GM19043 (cell line): ENCODE data around the gene PPM1H.
A peak's percentile ranks its signal among the peaks of the same experiment; 100 is the strongest.
"Not testable (repeated sequence)": the region's sequence is repeated elsewhere in the genome, so short reads cannot be mapped to it uniquely, and the experiment has no call there.

Source experiments
- ATAC-seq: cut with Tn5 transposase; IDR thresholded peaks from one replicate; pipeline ENCODE4 v1.9.1; 2021; ENCODE audit warnings: low read depth; ENCODE audit not compliant: unreplicated experiment

PPM1H gene

GRCh38 chr12:62843716-62844115 lies 91.2 kb downstream of the PPM1H start:
- ATAC-seq: no peak

DNA sequence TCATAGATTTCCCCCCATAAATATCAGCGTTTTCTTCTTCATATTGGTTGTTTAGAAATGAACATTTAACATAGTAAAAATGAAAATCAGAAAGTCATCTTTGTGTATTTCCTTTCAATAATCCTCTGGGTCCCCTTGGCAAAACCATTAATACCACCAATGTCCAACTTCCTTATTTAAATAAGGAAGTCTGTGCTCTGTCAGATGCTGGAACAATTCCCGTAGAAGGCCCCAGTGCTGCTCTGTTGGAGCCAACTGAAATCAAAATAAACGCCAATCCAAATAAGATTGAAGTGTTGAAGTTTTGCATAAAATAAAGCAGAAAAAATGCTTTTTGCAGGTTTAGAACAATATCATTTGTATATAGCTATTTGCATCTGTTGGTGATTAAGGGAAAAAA lies 93.1 kb downstream of the PPM1H start:
- ATAC-seq: no peak

GRCh38 chr12:62840806-62841205 lies 94.1 kb downstream of the PPM1H start:
- no peak for ATAC-seq

DNA sequence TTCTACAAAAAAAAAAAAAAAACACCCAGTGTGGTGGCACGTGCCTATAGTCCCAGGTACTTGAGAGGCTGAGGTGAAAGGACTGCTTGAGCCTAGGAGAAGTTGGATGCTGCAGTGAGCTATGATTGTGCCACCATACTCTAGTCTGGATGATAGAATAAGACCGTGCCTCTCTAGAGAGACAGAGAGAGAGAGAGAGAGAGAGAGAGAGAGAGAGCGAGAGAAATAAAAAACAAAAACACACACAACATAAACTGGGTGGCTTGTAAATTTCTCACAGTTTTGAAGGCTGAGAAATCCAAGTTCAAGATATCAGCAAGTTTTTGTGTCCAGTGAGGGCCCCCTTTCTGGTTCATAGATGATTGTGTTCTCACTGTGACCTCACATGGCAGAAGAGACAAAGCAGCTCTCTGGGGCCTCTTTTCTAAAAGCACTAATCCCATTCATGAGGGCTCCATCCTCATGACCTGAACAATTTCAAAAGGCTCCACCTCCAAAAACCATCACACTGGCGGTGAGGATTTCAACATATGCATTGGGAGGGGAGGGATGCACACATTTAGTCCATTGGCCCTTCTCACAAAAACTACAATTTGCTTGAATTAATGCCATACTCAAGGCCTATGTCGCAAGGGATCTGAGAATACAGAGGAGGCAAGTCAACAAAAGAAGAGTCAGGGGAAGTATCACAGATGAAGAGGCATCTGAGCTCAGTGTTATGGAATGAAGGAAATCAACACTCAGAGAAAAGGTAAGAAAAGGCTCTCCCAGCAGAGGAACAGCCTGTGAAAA lies 94.9 kb downstream of the PPM1H start:
- no peak for ATAC-seq

DNA sequence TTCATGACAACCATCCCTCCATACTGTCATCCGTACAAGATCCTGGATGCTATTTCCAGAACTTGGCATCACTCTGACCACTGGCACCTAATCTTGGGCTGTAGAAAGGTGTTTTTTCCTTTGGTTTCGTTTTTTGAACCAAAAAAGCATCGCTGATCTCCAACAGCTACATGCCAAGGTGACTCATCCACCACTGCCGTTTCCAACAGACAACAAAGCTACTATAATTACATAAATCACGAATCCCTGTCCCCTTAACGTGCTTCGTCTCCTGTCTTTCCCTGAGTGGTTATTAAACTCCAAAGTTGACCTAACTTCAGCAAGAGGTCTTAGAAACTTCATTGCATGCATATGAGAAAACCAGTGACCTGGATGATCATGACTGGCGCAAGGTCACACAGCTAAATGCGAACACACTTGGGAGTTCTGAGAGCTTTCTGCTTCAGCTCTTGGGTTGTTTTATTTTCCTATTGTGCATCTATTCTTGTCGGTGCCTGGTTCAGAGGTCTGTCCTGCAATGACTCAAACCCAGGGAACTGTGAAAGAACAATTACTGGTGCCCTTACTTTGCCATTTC lies 99.9 kb downstream of the PPM1H start:
- ATAC-seq: no peak

DNA sequence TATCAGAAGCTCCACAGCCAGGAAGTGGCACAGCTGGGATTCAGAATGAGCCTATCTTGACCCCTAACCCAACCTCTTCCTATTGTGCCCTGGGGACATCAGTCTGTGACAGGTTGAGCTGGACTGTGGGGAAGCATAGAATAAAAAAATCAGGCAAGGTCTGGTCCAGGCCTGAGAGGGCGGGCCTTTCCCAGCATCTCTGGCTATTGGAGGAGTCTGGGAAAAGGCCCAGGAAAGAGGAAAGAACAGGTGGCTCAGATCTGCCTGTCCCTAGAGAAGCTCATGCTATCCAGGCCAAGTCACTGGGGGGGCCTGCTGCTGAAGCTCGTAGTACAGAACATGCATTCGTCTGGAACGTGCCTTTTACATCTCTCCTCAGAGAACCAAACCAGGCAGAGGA lies 100.5 kb downstream of the PPM1H start:
- ATAC-seq: no peak

GRCh38 chr12:62833634-62834033 lies 101.3 kb downstream of the PPM1H start:
- ATAC-seq: no peak

DNA sequence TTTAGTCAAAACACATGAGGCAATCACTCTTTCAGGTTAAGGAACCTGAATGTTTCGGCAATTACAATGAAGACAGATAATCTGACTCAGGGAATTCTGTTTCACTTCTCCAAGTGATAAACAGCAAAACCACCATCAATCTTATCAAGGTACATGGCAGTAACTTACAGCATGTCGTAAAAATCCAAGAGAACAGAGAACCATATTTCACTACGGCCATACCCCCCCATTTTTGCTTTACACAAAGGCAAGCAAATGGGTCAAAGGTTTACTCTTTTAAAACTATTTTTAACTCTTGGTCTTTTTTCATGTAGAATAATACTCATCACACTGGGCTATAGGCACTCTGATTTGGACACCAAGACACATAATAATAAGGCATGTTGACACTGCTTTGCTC lies 102.4 kb downstream of the PPM1H start:
- no peak for ATAC-seq

GRCh38 chr12:62832027-62832426 lies 102.9 kb downstream of the PPM1H start:
- no peak for ATAC-seq

DNA sequence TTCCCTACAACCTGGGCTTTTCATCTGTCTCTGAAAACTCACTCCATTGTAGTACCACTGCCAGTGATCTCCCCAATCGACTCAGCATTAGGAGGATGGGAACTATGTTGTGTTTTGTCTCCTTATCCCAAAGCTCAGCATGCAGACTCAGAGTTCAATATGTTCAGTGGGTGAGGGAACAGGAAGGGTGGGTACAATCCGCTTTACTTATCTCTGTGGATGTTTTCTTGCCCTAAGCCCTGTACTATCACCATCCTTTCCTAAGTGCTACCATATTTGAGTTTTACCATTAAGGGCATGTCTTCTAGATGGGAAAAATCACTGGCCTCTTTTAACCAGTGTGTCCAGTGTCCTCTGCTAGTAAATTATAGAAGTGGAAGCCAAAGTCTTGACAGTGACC lies 107.1 kb downstream of the PPM1H start:
- ATAC-seq: no peak

GRCh38 chr12:62827042-62827441 lies 107.9 kb downstream of the PPM1H start:
- ATAC-seq: no peak

- ATAC-seq: no peak
Observed at GRCh38 chr12:62817556-62818271, 117.2 kb downstream of the PPM1H start.

DNA sequence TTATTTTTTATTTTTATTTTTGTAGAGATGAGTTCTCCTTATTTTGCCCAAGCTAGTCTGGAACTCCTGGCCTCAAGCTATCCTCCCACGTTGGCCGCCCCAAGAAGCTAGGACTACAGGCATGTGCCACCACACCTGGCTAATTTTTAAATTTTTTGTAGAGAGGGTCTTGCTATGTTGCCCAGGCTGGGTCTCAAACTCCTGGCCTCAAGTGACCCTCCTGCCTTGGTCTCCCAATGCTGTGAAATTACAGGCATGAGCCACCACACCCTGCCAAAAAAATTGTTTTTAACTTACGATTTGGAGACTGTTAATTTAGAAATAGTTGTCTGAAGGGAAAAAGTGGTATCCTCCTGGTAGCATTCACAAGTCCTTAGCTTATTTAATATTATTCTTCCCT lies 120.7 kb downstream of the PPM1H start:
- no peak for ATAC-seq

DNA sequence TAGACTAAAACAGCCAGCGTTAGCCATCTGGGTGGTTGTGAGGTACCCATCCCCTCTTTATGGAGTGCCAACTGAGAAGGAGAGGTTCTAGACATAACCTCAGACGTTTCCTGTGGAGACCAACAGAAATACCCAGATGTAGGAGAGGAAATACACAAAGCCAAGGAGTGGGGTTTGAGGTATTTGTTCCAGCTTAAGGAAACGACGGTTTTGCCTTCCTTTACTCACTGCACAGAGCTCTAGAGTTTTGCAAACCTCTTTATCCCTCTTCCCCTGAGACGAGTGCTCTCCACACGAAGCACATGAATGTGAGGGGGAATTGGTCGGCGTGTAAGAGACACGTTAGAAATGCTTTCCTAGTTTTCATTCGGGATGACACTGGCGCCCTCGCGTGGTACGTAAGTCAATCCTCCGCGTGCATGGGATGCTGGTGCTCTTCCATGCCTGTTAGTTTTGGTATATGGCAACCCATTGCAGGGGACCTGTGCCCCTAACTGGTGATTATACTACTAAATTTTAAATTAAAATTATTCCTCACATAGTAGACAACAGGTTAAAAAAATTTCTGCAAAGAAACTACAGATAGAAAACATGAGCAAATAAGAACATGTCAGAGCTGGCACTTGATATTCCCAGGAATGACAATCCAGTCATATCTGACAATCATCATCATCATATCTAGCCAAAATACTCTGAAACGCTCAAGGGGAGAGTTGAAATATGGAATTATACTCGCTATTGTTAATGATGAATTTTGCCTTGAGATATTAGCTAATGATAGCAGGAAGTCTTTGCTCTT lies 121.7 kb downstream of the PPM1H start:
- ATAC-seq: peak; percentile 49

GRCh38 chr12:62811481-62811880 lies 123.5 kb downstream of the PPM1H start:
- not testable (repeated sequence) for ATAC-seq

GRCh38 chr12:62808166-62808879 lies 126.6 kb downstream of the PPM1H start:
- ATAC-seq: no peak

- no peak for ATAC-seq
Observed at GRCh38 chr12:62806893-62807292, 128.1 kb downstream of the PPM1H start.

DNA sequence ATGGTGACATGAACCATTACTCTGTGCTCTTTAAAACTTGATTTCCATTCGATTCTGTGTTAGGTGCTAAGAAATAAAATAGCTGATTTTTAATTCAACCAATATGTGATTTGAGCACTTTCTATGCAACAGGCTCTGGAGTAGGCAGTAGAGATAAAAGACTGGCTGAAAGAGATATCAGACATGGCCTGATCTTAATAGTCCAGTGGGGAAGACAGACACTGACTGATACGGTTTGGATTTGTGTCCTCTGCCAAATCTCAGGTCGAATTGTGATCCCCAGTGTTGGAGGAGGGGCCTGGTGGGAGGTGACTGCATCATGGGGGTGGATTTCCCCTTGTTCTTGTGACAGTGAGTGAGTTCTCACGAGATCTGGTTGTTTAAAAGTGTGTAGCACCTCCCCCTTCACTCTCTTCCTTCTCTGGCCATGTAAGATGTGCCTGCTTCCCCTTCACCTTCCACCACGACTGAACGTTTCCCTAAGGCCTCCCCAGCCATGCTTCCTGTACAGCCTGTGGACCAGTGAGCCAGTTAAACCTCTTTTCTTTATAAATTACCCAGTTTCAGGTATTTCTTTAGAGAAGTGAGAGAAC lies 128.6 kb downstream of the PPM1H start:
- no peak for ATAC-seq

GRCh38 chr12:62805517-62805916 lies 129.4 kb downstream of the PPM1H start:
- no peak for ATAC-seq

DNA sequence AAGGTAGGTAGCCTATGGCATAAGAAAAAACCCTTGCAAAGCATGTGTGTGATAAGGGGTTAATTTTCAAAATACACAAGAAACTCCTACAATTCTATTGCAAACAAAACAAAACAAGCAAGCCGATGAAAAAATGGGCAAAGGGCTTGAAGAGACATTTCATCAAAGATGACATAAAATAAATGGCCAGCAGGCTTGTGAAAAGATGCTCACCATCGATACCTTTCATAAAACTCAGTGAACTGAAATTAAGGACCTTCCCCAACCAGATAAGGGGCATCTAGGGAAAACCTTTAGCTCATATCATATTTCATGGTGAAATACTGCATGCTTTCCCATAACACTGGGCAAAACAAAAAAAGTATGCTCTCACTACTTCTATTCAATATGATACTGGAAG lies 131.2 kb downstream of the PPM1H start:
- ATAC-seq: no peak
